Left lung (tissue), 10 donors: Measurements from ENCODE around the gene SLC45A3. TPM values are rescaled to one million over a fixed set of nuclear protein-coding genes. Genes with fewer than 3 reads are reported as not detected.
A peak's percentile ranks its signal among the peaks of the same experiment; 100 is the strongest.

Source experiments
- ATAC-seq: fragments of 200-7000 bp; cut with Tn5 transposase; one replicate; pipeline ENCODE4 v1.9.1; 2020; ENCODE audit warnings: moderate library complexity
- DNase-seq, 4 donors: peaks; one replicate each; pipeline ENCODE4 v3.0.0-alpha.2; 2013 to 2020
- H3K27ac ChIP-seq, 2 donors: fragments of 200-600 bp; sonication (generic) in 1 of 2; one replicate each; pipeline versions ENCODE4 v1.5.0 to v1.8.0; 2020 to 2021
- H3K27me3 ChIP-seq, 2 donors: fragments of 200-600 bp; sonication (generic) in 1 of 2; one replicate each; pipeline versions ENCODE4 v1.5.0 to v1.8.0; 2020 to 2021
- H3K36me3 ChIP-seq, 2 donors: fragments of 200-600 bp; sonication (generic) in 1 of 2; one replicate each; pipeline versions ENCODE4 v1.5.0 to v1.8.0; 2020 to 2021
- H3K4me1 ChIP-seq, 2 donors: fragments of 200-600 bp; one replicate each; pipeline ENCODE4 v1.8.0; 2021
- H3K4me3 ChIP-seq, 2 donors: fragments of 200-600 bp; sonication (generic) in 1 of 2; one replicate each; pipeline versions ENCODE4 v1.5.0 to v1.8.0; 2020 to 2021; ENCODE audit warnings: mild to moderate bottlenecking in 1 of 2
- H3K9me3 ChIP-seq, 2 donors: fragments of 200-600 bp; sonication (generic) in 1 of 2; one replicate each; pipeline versions ENCODE4 v1.5.0 to v1.8.0; 2020 to 2021
- CTCF ChIP-seq, 2 donors: fragments of 200-600 bp; sonication (generic) in 1 of 2; IDR thresholded peaks; one replicate each; pipeline versions ENCODE4 v1.5.0 to v1.8.0; 2021; ENCODE audit warnings: antibody characterized with exemption in 2 of 2
- intact Hi-C, 2 donors: fragments of 100-400 bp; cut with DNase I; formaldehyde crosslinking; loops; one replicate each; pipeline versions ENCODE4 v1.11.2 to v1.14.2; 2022
- polyA plus RNA-seq, 6 donors: library from polyadenylated mRNA; unstranded; fragments of 120-200 nt; gene quantifications; one replicate each; pipeline ENCODE4 v1.2.1, GENCODE V29; 2013; ENCODE audit not compliant: insufficient read length in 6 of 6
- total RNA-seq, 2 donors: library from RNA; stranded (reverse); fragmentation: NEBNext Ultra II Directional; extraction: Animal tissue kit (Norgen Biotek cat#: 25700); gene quantifications; one replicate each; pipeline ENCODE4 v1.2.1, GENCODE V29; 2021
- donor health status: DM: no; HTN: yes; CAD: no.
- donor health status: DM: no; HTN: no; CAD: no.

Gene SLC45A3
- total and polyA plus RNA-seq, 8 donors: 4.1 to 10.7 (median 7.8) TPM

GRCh38 chr1:205678286-205679111, 1.8 kb downstream of the SLC45A3 start:
- H3K9me3 ChIP-seq: no peaks in the 10 kb centered on the region
- intact Hi-C loops: no loop called here
- peaks cover 0 to 35% of the 10 kb centered on the region in 2 donors for H3K27me3 ChIP-seq
- DNase-seq (peak in 2 of 4 donors; percentile 82 to 92), ATAC-seq (peak; percentile 44)
- H3K4me3 ChIP-seq: peak overlapping the region in 1 of 2 donors; percentile 66
- H3K4me1 ChIP-seq: peaks cover 3 to 20% of the 10 kb centered on the region in 2 donors
- no peak for TF ChIP-seq CTCF (IDR thresholded peaks at IDR 0.05)
- no peaks in the 10 kb centered on the region for H3K36me3 ChIP-seq
- H3K27ac ChIP-seq: peak overlapping the region in 1 of 2 donors; percentile 56

- Histone ChIP-seq H3K36me3 (no peaks in the 10 kb centered on the region), H3K27ac (no peak overlapping the region), H3K4me1 (peaks cover 3 to 20% of the 10 kb centered on the region in 2 donors), H3K9me3 (no peaks in the 10 kb centered on the region), H3K4me3 (no peak overlapping the region), H3K27me3 (peaks cover 0 to 35% of the 10 kb centered on the region in 2 donors)
- DNase-seq (no peak), ATAC-seq (no peak)
- no peak for TF ChIP-seq CTCF (IDR thresholded peaks at IDR 0.05)
- intact Hi-C loops: no loop called here
Observed at GRCh38 chr1:205677167-205677566, 3.1 kb downstream of the SLC45A3 start.

GRCh38 chr1:205676597-205676996, 3.7 kb downstream of the SLC45A3 start:
- ATAC-seq (no peak), DNase-seq (no peak)
- Histone ChIP-seq H3K9me3 (no peaks in the 10 kb centered on the region), H3K36me3 (no peaks in the 10 kb centered on the region), H3K4me1 (peaks cover 3 to 20% of the 10 kb centered on the region in 2 donors), H3K4me3 (no peak overlapping the region), H3K27me3 (peaks cover 0 to 33% of the 10 kb centered on the region in 2 donors), H3K27ac (no peak overlapping the region)
- intact Hi-C loops: no loop called here
- TF ChIP-seq CTCF (IDR thresholded peaks at IDR 0.05): no peak

- peaks cover 3 to 20% of the 10 kb centered on the region in 2 donors for H3K4me1 ChIP-seq
- ATAC-seq (no peak), DNase-seq (no peak)
- H3K27ac ChIP-seq: no peak overlapping the region
- intact Hi-C loops: no loop called here
- H3K36me3 ChIP-seq: no peaks in the 10 kb centered on the region
- H3K9me3 ChIP-seq: no peaks in the 10 kb centered on the region
- no peak overlapping the region for H3K4me3 ChIP-seq
- TF ChIP-seq CTCF (IDR thresholded peaks at IDR 0.05): no peak
- H3K27me3 ChIP-seq: peaks cover 0 to 27% of the 10 kb centered on the region in 2 donors
Observed at GRCh38 chr1:205676002-205676401, 4.3 kb downstream of the SLC45A3 start.

- Histone ChIP-seq H3K4me3 (no peak overlapping the region), H3K27me3 (peaks cover 0 to 24% of the 10 kb centered on the region in 2 donors), H3K9me3 (no peaks in the 10 kb centered on the region), H3K4me1 (peaks cover 0 to 14% of the 10 kb centered on the region in 2 donors), H3K27ac (no peak overlapping the region), H3K36me3 (no peaks in the 10 kb centered on the region)
- TF ChIP-seq CTCF (IDR thresholded peaks at IDR 0.05): no peak
- DNase-seq: no peak
- intact Hi-C loops: no loop called here
- no peak for ATAC-seq
Observed at GRCh38 chr1:205675247-205675646, 5.1 kb downstream of the SLC45A3 start.
